T-cell (primary cell): ENCODE data around the gene TMEM72. TPM values are rescaled to one million over a fixed set of nuclear protein-coding genes. Genes with fewer than 3 reads are reported as not detected.
A peak's percentile ranks its signal among the peaks of the same experiment; 100 is the strongest.

Source experiments
- ATAC-seq, 4 experiments: fragments of 200-7000 bp in 3 of 4; fragments of 150-1000 bp in 1 of 4; cut with Tn5 transposase; replicated peaks in 1 of 4; 1 replicate in 3 of 4; 2 replicates in 1 of 4; pipeline ENCODE4 v1.10.0; 2021; ENCODE audit warnings: moderate library complexity in 3 of 4, mild to moderate bottlenecking in 2 of 4, moderate number of reproducible peaks in 1 of 4
- CTCF ChIA-PET, 2 donors: fragments of 300-600 bp; sonication (Branson Sonifier 250); formaldehyde crosslinking; loops; one replicate each; lab custom pipeline; 2022; ENCODE audit warnings: antibody characterized with exemption in 2 of 2; lab: Charles Lee
- POLR2A ChIA-PET, 2 donors: fragments of 300-600 bp; sonication (Branson Sonifier 250); formaldehyde crosslinking; loops; one replicate each; lab custom pipeline; 2022; ENCODE audit warnings: antibody characterized with exemption in 2 of 2; lab: Charles Lee
- DNase-seq, 35 experiments: peaks; one replicate each; pipeline versions ENCODE4 v3.0.0 to v3.0.0-alpha.2; 2013 to 2023
- H3K27ac ChIP-seq: one replicate; pipeline ENCODE4 v1.5.1; 2013; ENCODE audit warnings: low read length
- H3K27me3 ChIP-seq, 2 experiments: replicated peaks in 1 of 2; 1 replicate in 1 of 2; 2 replicates in 1 of 2; pipeline versions ENCODE4 v1.6.1 to v1.7.0; 2013; ENCODE audit warnings: low read length in 1 of 2, mixed read lengths in 1 of 2; ENCODE audit not compliant: control insufficient read depth in 2 of 2, insufficient read depth in 2 of 2; ENCODE audit errors: extremely low read depth in 1 of 2
- H3K36me3 ChIP-seq, 2 donors: 1 replicate in 1 of 2; 2 replicates in 1 of 2; pipeline versions ENCODE4 v1.6.1 to v1.7.0; 2013; ENCODE audit warnings: low read length in 1 of 2; ENCODE audit not compliant: control insufficient read depth in 2 of 2, insufficient read depth in 1 of 2; ENCODE audit errors: extremely low read depth in 1 of 2
- H3K4me1 ChIP-seq, 2 experiments: 1 replicate in 1 of 2; 2 replicates in 1 of 2; pipeline versions ENCODE4 v1.6.1 to v1.7.0; 2013; ENCODE audit warnings: low read length in 2 of 2, mixed read lengths in 1 of 2; ENCODE audit not compliant: insufficient read depth in 2 of 2, control insufficient read depth in 1 of 2; ENCODE audit errors: extremely low read depth in 1 of 2
- H3K4me3 ChIP-seq, 2 donors: 1 replicate in 1 of 2; 2 replicates in 1 of 2; pipeline versions ENCODE4 v1.5.1 to v1.7.0; 2013; ENCODE audit warnings: mild to moderate bottlenecking in 2 of 2, low read length in 1 of 2, moderate library complexity in 1 of 2; ENCODE audit not compliant: control insufficient read depth in 1 of 2; ENCODE audit errors: extremely low read depth in 1 of 2
- H3K9me3 ChIP-seq: 2 replicates; pipeline ENCODE4 v1.7.0; 2013
- H3K27ac Mint-ChIP-seq, 2 donors: one replicate each; pipeline ENCODE4 v1.8.0; 2020 to 2021; ENCODE audit warnings: mild to moderate bottlenecking in 2 of 2, mixed read lengths in 2 of 2
- H3K27me3 Mint-ChIP-seq, 2 donors: one replicate each; pipeline ENCODE4 v1.8.0; 2021 to 2022; ENCODE audit warnings: mixed read lengths in 2 of 2
- H3K36me3 Mint-ChIP-seq: one replicate; pipeline ENCODE4 v1.8.0; 2021; ENCODE audit warnings: mixed read lengths
- H3K4me1 Mint-ChIP-seq, 3 donors: one replicate each; pipeline ENCODE4 v1.8.0; 2020 to 2022; ENCODE audit warnings: mixed read lengths in 3 of 3, mild to moderate bottlenecking in 1 of 3
- H3K4me3 Mint-ChIP-seq, 3 donors: one replicate each; pipeline ENCODE4 v1.8.0; 2020 to 2022; ENCODE audit warnings: mild to moderate bottlenecking in 3 of 3, mixed read lengths in 3 of 3, moderate library complexity in 3 of 3
- H3K9me3 Mint-ChIP-seq, 3 donors: one replicate each; pipeline ENCODE4 v1.8.0; 2020 to 2022; ENCODE audit warnings: mixed read lengths in 3 of 3
- WGBS: methylation state at CpG from one replicate; pipeline ENCODE4 v1.1.5; 2013; ENCODE audit warnings: missing lambda C conversion rate; ENCODE audit not compliant: insufficient coverage; 5-methylcytosine and 5-hydroxymethylcytosine counted together
- total RNA-seq, 35 experiments: library from RNA in 6 of 35; stranded (reverse) in 6 of 35; fragments of 120-200 nt in 1 of 35; gene quantifications; one replicate each; pipeline versions ENCODE4 v1.2.1 to v1.2.4 and lab custom pipeline; 2013 to 2026

Gene TMEM72
- total RNA-seq, 5 donors from 2014 or later (not counting 1 experiment from before 2014, with no cell fraction given) = 0.13 TPM; not detected in 4

DNA sequence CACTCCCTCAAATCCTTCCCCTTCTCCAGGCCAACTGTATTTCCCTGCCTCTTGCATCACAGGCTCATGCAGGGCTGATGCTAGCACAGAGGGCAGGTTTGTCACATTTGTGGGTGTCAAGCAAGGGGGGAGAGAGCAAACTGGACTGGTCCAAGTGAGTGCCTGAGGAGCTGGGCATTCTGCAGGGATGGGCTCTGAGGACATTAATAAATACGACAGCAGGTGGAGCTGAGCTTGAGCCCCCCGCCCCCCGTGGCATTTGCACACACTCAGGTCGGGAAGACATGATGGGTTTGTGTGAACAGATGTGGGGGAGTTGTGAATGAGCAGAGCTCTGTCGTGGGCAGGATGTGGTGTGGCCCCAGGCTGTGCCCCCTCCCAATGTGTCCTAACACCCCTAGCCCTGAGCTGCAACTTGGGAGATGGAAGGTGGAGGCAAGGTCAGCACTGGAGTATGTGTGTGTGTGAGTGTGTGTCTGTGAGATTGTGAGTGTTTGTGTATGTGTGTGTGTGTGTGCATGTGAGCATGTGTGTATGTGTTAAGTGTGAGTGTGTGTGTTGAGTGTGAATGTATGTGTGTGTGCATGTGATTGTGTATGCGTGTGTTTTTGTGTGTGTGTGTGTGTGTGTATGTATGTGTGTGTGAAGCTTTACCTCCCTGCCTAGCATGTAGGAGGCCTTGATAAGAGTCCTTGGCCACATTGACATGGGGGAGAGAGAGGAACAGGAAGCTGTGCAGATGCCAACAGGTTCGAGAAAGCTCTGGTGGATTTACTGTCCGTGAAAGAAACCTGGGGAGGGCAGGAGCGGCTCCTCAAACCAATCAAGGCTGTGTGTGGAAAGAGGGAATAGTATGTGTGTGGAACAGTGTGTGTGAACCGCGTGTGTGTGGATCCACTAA lies 57.6 kb downstream of the TMEM72 start:
- Mint-ChIP-seq H3K27ac (peak overlapping the region in 1 of 2 donors; percentile 7), H3K36me3 (no peaks in the 10 kb centered on the region), H3K4me1 (peaks cover 22 to 38% (median 27%) of the 10 kb centered on the region in 3 donors), H3K27me3 (no peaks in the 10 kb centered on the region), H3K9me3 (no peaks in the 10 kb centered on the region), H3K4me3 (peak overlapping the region in 1 of 3 donors; percentile 0)
- ATAC-seq (peak in 3 of 4 experiments; percentile 56 to 78 (median 66)), DNase-seq (peak in 26 of 35 experiments; percentile 20 to 60 (median 39))
- H3K27me3 ChIP-seq = no peaks in the 10 kb centered on the region
- POLR2A ChIA-PET = no interaction called here
- no peaks in the 10 kb centered on the region for H3K9me3 ChIP-seq
- no peaks in the 10 kb centered on the region for H3K36me3 ChIP-seq
- CTCF ChIA-PET = interaction anchor here (0.6 to 0.7 kb wide), 2 partner anchors 36 to 1357 kb away, joined by 3 read pairs; no protein-coding TSS in a partner anchor
- WGBS = 44% methylated on average over 10 of the region's 11 CpGs
- peak overlapping the region; percentile 8 for H3K27ac ChIP-seq
- H3K4me3 ChIP-seq = no peak overlapping the region
- peaks cover 12 to 44% of the 10 kb centered on the region in 2 experiments for H3K4me1 ChIP-seq

- Histone ChIP-seq H3K9me3 (no peaks in the 10 kb centered on the region), H3K4me3 (no peak overlapping the region), H3K4me1 (peaks cover 15 to 55% of the 10 kb centered on the region in 2 experiments), H3K27ac (no peak overlapping the region), H3K27me3 (peaks cover 0 to 5% of the 10 kb centered on the region in 2 experiments), H3K36me3 (no peaks in the 10 kb centered on the region)
- ATAC-seq (no peak), DNase-seq (no peak)
- CTCF ChIA-PET = interaction anchor here in 1 of 2 donors (1.0 kb wide), 1 partner anchor 37 kb away, joined by 5 read pairs; no protein-coding TSS in a partner anchor
- H3K27me3 Mint-ChIP-seq = no peaks in the 10 kb centered on the region
- H3K4me3 Mint-ChIP-seq = no peak overlapping the region
- H3K9me3 Mint-ChIP-seq = no peaks in the 10 kb centered on the region
- peaks cover 29 to 45% (median 33%) of the 10 kb centered on the region in 3 donors for H3K4me1 Mint-ChIP-seq
- H3K36me3 Mint-ChIP-seq = no peaks in the 10 kb centered on the region
- H3K27ac Mint-ChIP-seq = no peak overlapping the region
- 100% methylated on average over 4 of the region's 9 CpGs for WGBS
- POLR2A ChIA-PET = no interaction called here
Observed at GRCh38 chr10:44969854-44970253, 58.7 kb downstream of the TMEM72 start.

DNA sequence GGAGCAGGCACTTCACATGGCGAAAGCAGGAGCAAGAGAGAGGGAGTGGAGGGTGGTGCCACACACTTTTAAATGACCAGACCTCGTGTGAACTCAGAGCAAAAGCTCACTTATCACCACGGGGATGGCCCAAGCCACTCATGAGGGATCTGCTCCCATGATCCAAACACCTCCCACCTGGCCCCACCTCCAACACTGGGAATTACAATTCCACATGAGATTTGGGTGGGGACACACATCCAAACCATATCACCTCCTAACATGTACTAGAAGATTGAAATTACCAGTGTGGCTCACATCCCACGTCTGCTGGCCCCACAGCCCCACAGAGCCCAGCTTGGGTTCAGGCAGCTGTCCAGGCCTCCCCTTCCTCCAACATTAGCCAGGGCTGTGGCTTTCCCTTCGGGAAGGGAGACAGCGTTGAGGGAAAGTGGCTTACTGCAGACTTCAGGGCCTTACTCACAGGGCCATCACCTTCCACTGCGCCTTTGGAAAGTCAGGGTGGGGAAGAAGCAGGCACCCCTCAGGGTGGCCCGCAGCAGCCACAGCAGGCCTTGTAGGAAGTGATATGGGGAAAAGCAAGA lies 59.8 kb downstream of the TMEM72 start:
- 93% methylated on average over 5 of the region's 8 CpGs for WGBS
- no peak overlapping the region for H3K27ac ChIP-seq
- H3K27me3 ChIP-seq = peaks cover 0 to 11% of the 10 kb centered on the region in 2 experiments
- DNase-seq = no peak
- ChIA-PET POLR2A (no interaction called here), CTCF (interaction anchor here in 1 of 2 donors (1.0 kb wide), 1 partner anchor 38 kb away, joined by 5 read pairs; no protein-coding TSS in a partner anchor)
- no peak overlapping the region for H3K27ac Mint-ChIP-seq
- no peaks in the 10 kb centered on the region for H3K9me3 ChIP-seq
- H3K4me1 Mint-ChIP-seq = peaks cover 29 to 44% (median 33%) of the 10 kb centered on the region in 3 donors
- ATAC-seq = no peak
- H3K36me3 Mint-ChIP-seq = no peaks in the 10 kb centered on the region
- H3K4me3 ChIP-seq = no peak overlapping the region
- H3K4me3 Mint-ChIP-seq = no peak overlapping the region
- H3K4me1 ChIP-seq = peaks cover 15 to 59% of the 10 kb centered on the region in 2 experiments
- no peaks in the 10 kb centered on the region for H3K27me3 Mint-ChIP-seq
- no peaks in the 10 kb centered on the region for H3K9me3 Mint-ChIP-seq
- no peaks in the 10 kb centered on the region for H3K36me3 ChIP-seq

DNA sequence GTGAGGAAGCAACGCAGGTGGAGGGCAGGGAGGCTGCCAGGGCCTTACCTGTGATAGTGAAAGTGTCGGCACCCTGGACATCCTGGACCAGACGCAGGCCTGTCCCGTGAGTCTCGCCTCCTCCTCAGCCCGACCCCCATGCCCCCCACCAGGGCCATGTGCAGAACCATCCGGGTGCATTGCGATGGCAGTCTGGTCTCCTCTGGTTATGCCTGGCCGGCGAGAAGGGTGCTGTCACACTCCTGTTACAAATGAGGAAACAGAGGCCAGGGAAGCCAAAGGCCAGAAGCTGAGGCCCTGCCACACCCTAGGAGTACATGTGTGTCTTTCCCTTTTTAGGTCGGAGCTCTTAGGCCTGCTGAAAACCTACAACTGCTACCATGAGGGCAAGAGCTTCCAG lies 60.3 kb downstream of the TMEM72 start:
- Histone ChIP-seq H3K4me1 (peaks cover 15 to 59% of the 10 kb centered on the region in 2 experiments), H3K27ac (no peak overlapping the region), H3K36me3 (no peaks in the 10 kb centered on the region), H3K27me3 (peaks cover 0 to 12% of the 10 kb centered on the region in 2 experiments), H3K4me3 (no peak overlapping the region), H3K9me3 (no peaks in the 10 kb centered on the region)
- Mint-ChIP-seq H3K27me3 (no peaks in the 10 kb centered on the region), H3K27ac (no peak overlapping the region), H3K36me3 (no peaks in the 10 kb centered on the region), H3K4me3 (no peak overlapping the region), H3K9me3 (no peaks in the 10 kb centered on the region), H3K4me1 (peaks cover 29 to 40% (median 33%) of the 10 kb centered on the region in 3 donors)
- no peak for DNase-seq
- 93% methylated on average over 10 of the region's 11 CpGs for WGBS
- CTCF ChIA-PET = no interaction called here
- POLR2A ChIA-PET = no interaction called here
- no peak for ATAC-seq

DNA sequence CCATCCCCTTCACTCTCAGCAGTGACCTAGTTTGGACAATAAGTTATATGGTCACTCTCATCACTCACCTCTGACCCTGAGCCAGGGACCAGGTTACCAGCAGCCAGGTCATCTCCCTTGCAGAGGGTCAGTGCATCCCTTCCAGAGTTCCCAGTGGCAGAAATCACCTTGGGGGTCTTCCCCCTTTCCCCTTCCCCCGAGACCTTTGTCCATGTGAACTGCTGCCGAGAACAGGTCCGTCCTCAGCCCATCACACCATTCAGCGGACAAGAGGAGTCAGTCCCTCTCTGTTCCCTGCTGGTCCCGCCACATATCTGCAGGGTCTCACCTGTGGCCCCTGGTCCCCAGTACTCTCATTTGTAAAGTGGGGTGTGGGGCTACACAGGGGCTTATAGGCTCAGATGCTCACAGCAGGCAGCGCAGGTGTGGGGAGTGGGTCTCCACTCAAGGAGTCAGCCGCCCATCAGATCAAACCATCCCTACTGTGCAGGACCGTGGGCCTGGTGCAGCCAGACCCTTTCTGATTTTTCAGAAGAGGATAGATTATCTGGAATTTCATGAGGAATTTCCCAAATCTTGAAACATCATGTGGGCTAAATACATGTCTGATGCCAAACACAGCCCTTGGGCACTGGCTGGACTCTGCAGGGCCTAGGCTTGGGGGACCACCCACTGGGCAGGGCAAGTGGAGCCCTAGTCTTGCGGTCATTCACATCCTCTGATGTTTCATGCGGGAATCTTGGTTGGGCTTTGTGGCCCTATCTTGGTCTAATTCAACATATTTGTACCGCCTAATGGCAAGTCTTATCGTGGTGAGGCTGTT lies 61.0 kb downstream of the TMEM72 start:
- Histone ChIP-seq H3K4me1 (peaks cover 15 to 55% of the 10 kb centered on the region in 2 experiments), H3K27ac (no peak overlapping the region), H3K36me3 (no peaks in the 10 kb centered on the region), H3K4me3 (no peak overlapping the region), H3K9me3 (no peaks in the 10 kb centered on the region), H3K27me3 (peaks cover 0 to 12% of the 10 kb centered on the region in 2 experiments)
- Mint-ChIP-seq H3K4me1 (peaks cover 29 to 42% (median 33%) of the 10 kb centered on the region in 3 donors), H3K4me3 (no peak overlapping the region), H3K36me3 (no peaks in the 10 kb centered on the region), H3K27ac (no peak overlapping the region), H3K27me3 (no peaks in the 10 kb centered on the region), H3K9me3 (no peaks in the 10 kb centered on the region)
- 97% methylated on average over 4 of the region's 12 CpGs for WGBS
- DNase-seq (no peak), ATAC-seq (no peak)
- CTCF ChIA-PET = interaction anchor here (0.7 to 2.0 kb wide), 3 partner anchors 11 to 39 kb away, joined by 3 to 12 read pairs (median 10); no protein-coding TSS in a partner anchor
- POLR2A ChIA-PET = no interaction called here
